HEK293T (cell line): ENCODE measurements around the gene CHRNG.
A peak's percentile ranks its signal among the peaks of the same experiment; 100 is the strongest.

ENCODE experiments used
- CTCF ChIA-PET: fragments of 350-600 bp; formaldehyde crosslinking; extraction: SDS; loops from one replicate; lab custom pipeline; 2021; ENCODE audit warnings: antibody characterized with exemption, inconsistent platforms; lab: Yijun Ruan, JAX
- POLR2A ChIA-PET: fragments of 350-600 bp; formaldehyde crosslinking; extraction: SDS; loops from one replicate; lab custom pipeline; 2020; ENCODE audit warnings: antibody characterized with exemption, inconsistent platforms; lab: Yijun Ruan, JAX
- DNase-seq: peaks from one replicate; pipeline ENCODE4 v3.0.0; 2012; ENCODE audit warnings: mixed read lengths; ENCODE audit errors: extremely low spot score
- ARNT ChIP-seq: fragments of 450-650 bp; IDR thresholded peaks from 2 replicates; pipeline ENCODE4 v1.6.1; 2017; ENCODE audit warnings: mild to moderate bottlenecking
- BHLHE40 ChIP-seq: fragments of 450-650 bp; IDR thresholded peaks from 2 replicates; pipeline ENCODE4 v1.6.1; 2016; ENCODE audit warnings: mild to moderate bottlenecking, moderate library complexity, borderline replicate concordance
- CTBP1 ChIP-seq: fragments of 450-650 bp; IDR thresholded peaks from 2 replicates; pipeline ENCODE4 v1.6.1; 2016; ENCODE audit warnings: borderline replicate concordance
- ELF4 ChIP-seq: fragments of 450-650 bp; IDR thresholded peaks from 2 replicates; pipeline ENCODE4 v1.6.1; 2017; ENCODE audit warnings: antibody characterized with exemption
- FOXA1 ChIP-seq: fragments of 450-650 bp; IDR thresholded peaks from 2 replicates; pipeline ENCODE4 v1.6.1; 2016; ENCODE audit warnings: mild to moderate bottlenecking
- FOXK2 ChIP-seq: fragments of 450-650 bp; IDR thresholded peaks from 2 replicates; pipeline ENCODE4 v1.6.1; 2016; ENCODE audit warnings: mild to moderate bottlenecking
- FOXM1 ChIP-seq: fragments of 450-650 bp; IDR thresholded peaks from 2 replicates; pipeline ENCODE4 v1.6.1; 2017; ENCODE audit warnings: mild to moderate bottlenecking, borderline replicate concordance
- HDGF ChIP-seq: fragments of 450-650 bp; IDR thresholded peaks from 2 replicates; pipeline ENCODE4 v1.6.1; 2017; ENCODE audit warnings: antibody characterized with exemption, borderline replicate concordance
- L3MBTL2 ChIP-seq: fragments of 450-650 bp; conservative IDR thresholded peaks from 2 replicates; pipeline ENCODE4 v1.6.1; 2016; ENCODE audit warnings: mild to moderate bottlenecking
- LEF1 ChIP-seq: fragments of 450-650 bp; IDR thresholded peaks from 2 replicates; pipeline ENCODE4 v1.6.1; 2017; ENCODE audit warnings: mild to moderate bottlenecking, borderline replicate concordance
- NFRKB ChIP-seq: fragments of 450-650 bp; IDR thresholded peaks from 2 replicates; pipeline ENCODE4 v1.6.1; 2016; ENCODE audit warnings: mild to moderate bottlenecking, moderate library complexity
- PKNOX1 ChIP-seq: fragments of 450-650 bp; IDR thresholded peaks from 2 replicates; pipeline ENCODE4 v1.6.1; 2016
- SP1 ChIP-seq: fragments of 450-650 bp; IDR thresholded peaks from 2 replicates; pipeline ENCODE4 v1.6.1; 2017
- SUZ12 ChIP-seq: fragments of 450-650 bp; IDR thresholded peaks from 2 replicates; pipeline ENCODE4 v1.6.1; 2016; ENCODE audit warnings: mild to moderate bottlenecking
- TARDBP ChIP-seq: fragments of 450-650 bp; IDR thresholded peaks from 2 replicates; pipeline ENCODE4 v1.6.1; 2016
- ZNF384 ChIP-seq: fragments of 450-650 bp; IDR thresholded peaks from 2 replicates; pipeline ENCODE4 v1.6.1; 2016

The CHRNG gene

GRCh38 chr2:232543928-232544631, 4.6 kb downstream of the CHRNG start:
- ChIA-PET CTCF (no interaction called here), POLR2A (no interaction called here)
- TF ChIP-seq FOXK2 (no peak), TARDBP (no peak), ELF4 (no peak), FOXM1 (no peak), BHLHE40 (no peak)
- peak; percentile 3 for DNase-seq

GRCh38 chr2:232544674-232545073, 5.2 kb downstream of the CHRNG start:
- DNase-seq: no peak
- POLR2A ChIA-PET: no interaction called here
- CTCF ChIA-PET: no interaction called here
- TF ChIP-seq BHLHE40 (no peak), CTBP1 (no peak), LEF1 (no peak), FOXA1 (no peak), TARDBP (no peak), FOXK2 (no peak)

GRCh38 chr2:232545511-232546375, 6.3 kb downstream of the CHRNG start:
- ChIA-PET POLR2A (no interaction called here), CTCF (no interaction called here)
- TF ChIP-seq PKNOX1: no peak
- TF ChIP-seq SP1: no peak
- TF ChIP-seq CTBP1: no peak
- TF ChIP-seq BHLHE40: no peak
- no peak for TF ChIP-seq FOXA1
- no peak for TF ChIP-seq HDGF
- no peak for TF ChIP-seq TARDBP
- no peak for TF ChIP-seq ARNT
- TF ChIP-seq ZNF384: no peak
- no peak for TF ChIP-seq SUZ12
- TF ChIP-seq LEF1: no peak
- DNase-seq: no peak

GRCh38 chr2:232547991-232548390, 8.5 kb downstream of the CHRNG start:
- TF ChIP-seq L3MBTL2: no peak
- TF ChIP-seq TARDBP: no peak
- TF ChIP-seq SUZ12: no peak
- TF ChIP-seq ZNF384: no peak
- no peak for TF ChIP-seq SP1
- POLR2A ChIA-PET: no interaction called here
- no peak for DNase-seq
- CTCF ChIA-PET: no interaction called here

GRCh38 chr2:232549655-232550353, 10.3 kb downstream of the CHRNG start:
- DNase-seq: no peak
- ChIA-PET POLR2A (interaction anchor here (0.8 to 1.6 kb wide), 10 partner anchors 7 to 83 kb away, joined by 3 to 8 read pairs (median 5); partner anchors contain the start of genes CHRNG and EFHD1), CTCF (no interaction called here)
- TF ChIP-seq FOXA1 (no peak), FOXM1 (no peak), SUZ12 (no peak), SP1 (no peak), HDGF (no peak), ARNT (no peak), NFRKB (no peak), PKNOX1 (no peak), BHLHE40 (no peak), LEF1 (no peak), L3MBTL2 (no peak; the same call in none of the 2 replicates), ELF4 (no peak), ZNF384 (no peak), FOXK2 (no peak), CTBP1 (no peak), TARDBP (no peak)

GRCh38 chr2:232550354-232551249, 11.1 kb downstream of the CHRNG start, which contains the start of the genes EIF4E2 and TIGD1:
EIF4E2 (plus strand) TSS chr2:232550689; CDS start chr2:232550725, 36 bp downstream.
TIGD1 (minus strand) TSS chr2:232550557; CDS start chr2:232549882, 675 bp downstream.
- peak; percentile 97 for DNase-seq
- ChIA-PET CTCF (interaction anchor here (0.6 kb wide), 1 partner anchor 69 kb away, joined by 3 read pairs; no protein-coding TSS in a partner anchor), POLR2A (interaction anchor here (0.5 to 1.6 kb wide), 15 partner anchors 8 to 83 kb away, joined by 3 to 8 read pairs (median 4); partner anchors contain the start of genes CHRNG and EFHD1)
- TF ChIP-seq ELF4 (peak; percentile 82), CTBP1 (peak; percentile 70; the same call in 1 of the 2 replicates), FOXM1 (peak; percentile 79; the same call in 1 of the 2 replicates), FOXA1 (no peak), L3MBTL2 (peak; percentile 99), PKNOX1 (peak; percentile 67), HDGF (no peak), ARNT (peak; percentile 67; the same call in 1 of the 2 replicates)
